HepG2 (cell line): ENCODE measurements around the gene GH2. TPM values are rescaled to one million over a fixed set of nuclear protein-coding genes. Genes with fewer than 3 reads are reported as not detected.
A peak's percentile ranks its signal among the peaks of the same experiment; 100 is the strongest.

Experiments
- AGO1 ChIP-seq: fragments of 200-400 bp; formaldehyde crosslinking; IDR thresholded peaks from 2 replicates; pipeline ENCODE4 v1.6.1; 2017; ENCODE audit warnings: mild to moderate bottlenecking, low read depth, low read length, moderate library complexity; ENCODE audit not compliant: poor library complexity, severe bottlenecking
- DNMT3B ChIP-seq: conservative IDR thresholded peaks from 2 replicates; pipeline ENCODE4 v1.6.1; 2016; ENCODE audit warnings: missing biosample characterization, control low read depth
- ELF4 ChIP-seq: sonication (generic); formaldehyde crosslinking; IDR thresholded peaks from 2 replicates; pipeline ENCODE4 v1.5.0; 2020; ENCODE audit warnings: missing genetic modification reagents, mild to moderate bottlenecking, moderate library complexity, borderline replicate concordance
- EP300 ChIP-seq, 3 experiments: sonication (generic) in 1 of 3; formaldehyde crosslinking in 1 of 3; IDR thresholded peaks; 2 replicates each; pipeline versions ENCODE4 v1.5.1 to v1.6.1; 2011 to 2020; ENCODE audit warnings: low read depth in 2 of 3, low read length in 2 of 3, borderline replicate concordance in 1 of 3, improper control_type of control experiment in 1 of 3, mild to moderate bottlenecking in 1 of 3, missing genetic modification reagents in 1 of 3, moderate library complexity in 1 of 3
- GTF2F1 ChIP-seq: fragments of 150-350 bp; IDR thresholded peaks from 2 replicates; pipeline ENCODE4 v1.6.1; 2014; ENCODE audit warnings: low read length
- KAT2B ChIP-seq: fragments of 150-350 bp; IDR thresholded peaks from 2 replicates; pipeline ENCODE4 v1.6.1; 2014; ENCODE audit warnings: low read depth, low read length, borderline replicate concordance
- KLF11 ChIP-seq: IDR thresholded peaks from 2 replicates; pipeline ENCODE4 v1.6.1; 2016; ENCODE audit warnings: missing compliant biosample characterization
- LCORL ChIP-seq, 2 experiments: fragments of 450-650 bp in 1 of 2; sonication (generic) in 1 of 2; formaldehyde crosslinking in 1 of 2; IDR thresholded peaks; 2 replicates each; pipeline versions ENCODE4 v1.5.0 to v1.6.1; 2017 to 2020; ENCODE audit warnings: antibody characterized with exemption in 1 of 2, missing genetic modification reagents in 1 of 2
- NCOA1 ChIP-seq: sonication (generic); formaldehyde crosslinking; IDR thresholded peaks from 2 replicates; pipeline ENCODE4 v1.9.0; 2021; ENCODE audit warnings: missing genetic modification reagents
- PHF5A ChIP-seq: IDR thresholded peaks from one replicate; pipeline ENCODE4 v1.6.1; 2018; ENCODE audit warnings: low read depth, missing genetic modification reagents; ENCODE audit not compliant: unreplicated experiment
- REL ChIP-seq: sonication (generic); formaldehyde crosslinking; conservative IDR thresholded peaks from 2 replicates; pipeline ENCODE4 v1.8.0; 2022; ENCODE audit warnings: mild to moderate bottlenecking, missing genetic modification reagents, moderate library complexity
- SOX13 ChIP-seq, 3 experiments: fragments of 450-650 bp in 1 of 3; sonication (generic) in 1 of 3; formaldehyde crosslinking in 1 of 3; IDR thresholded peaks in 2 of 3; conservative IDR thresholded peaks in 1 of 3; 2 replicates each; pipeline versions ENCODE4 v1.5.0 to v1.6.1; 2016 to 2020; ENCODE audit warnings: antibody characterized with exemption in 1 of 3, mild to moderate bottlenecking in 1 of 3, missing compliant biosample characterization in 1 of 3, missing genetic modification reagents in 1 of 3, moderate library complexity in 1 of 3
- SP2 ChIP-seq: sonication (generic); formaldehyde crosslinking; IDR thresholded peaks from 2 replicates; pipeline ENCODE4 v1.5.1; 2020; ENCODE audit warnings: mild to moderate bottlenecking, missing genetic modification reagents
- SP5 ChIP-seq: IDR thresholded peaks from 2 replicates; pipeline ENCODE4 v1.6.1; 2016; ENCODE audit warnings: low read depth, borderline replicate concordance
- TAF15 ChIP-seq: fragments of 200-400 bp; formaldehyde crosslinking; IDR thresholded peaks from one replicate; pipeline ENCODE4 v1.6.1; 2018; ENCODE audit warnings: mild to moderate bottlenecking, low read depth, low read length; ENCODE audit not compliant: poor library complexity, severe bottlenecking
- ZNF367 ChIP-seq: sonication (generic); formaldehyde crosslinking; IDR thresholded peaks from 2 replicates; pipeline ENCODE4 v1.4.0; 2020; ENCODE audit warnings: missing genetic modification reagents, borderline replicate concordance
- ZNF558 ChIP-seq: sonication (generic); formaldehyde crosslinking; IDR thresholded peaks from 2 replicates; pipeline ENCODE4 v1.9.0; 2022; ENCODE audit warnings: mild to moderate bottlenecking, missing genetic modification reagents, borderline replicate concordance
- ZNF569 ChIP-seq: sonication (generic); formaldehyde crosslinking; IDR thresholded peaks from 2 replicates; pipeline ENCODE4 v1.5.0; 2020; ENCODE audit warnings: mild to moderate bottlenecking, missing genetic modification reagents, moderate library complexity, borderline replicate concordance
- ZNF644 ChIP-seq: IDR thresholded peaks from 2 replicates; pipeline ENCODE4 v1.6.1; 2016; ENCODE audit warnings: low read depth
- ZNF776 ChIP-seq: sonication (generic); formaldehyde crosslinking; IDR thresholded peaks from 2 replicates; pipeline ENCODE4 v1.4.0; 2020; ENCODE audit warnings: mild to moderate bottlenecking, missing genetic modification reagents
- polyA plus RNA-seq, 8 experiments: library from polyadenylated mRNA; depleted of rRNA in 3 of 8; stranded (reverse) in 7 of 8; unstranded in 1 of 8; fragments of >200 nt; fragmentation: Illumina TruSeq in 4 of 8; extraction: Trizol in 4 of 8; gene quantifications; 2 replicates each; pipeline versions ENCODE4 v1.2.1 to v1.2.3, GENCODE V29; 2011 to 2016; ENCODE audit warnings: low read depth in 4 of 8, missing spikeins in 1 of 8, mixed read lengths in 1 of 8; ENCODE audit not compliant: insufficient read depth in 1 of 8
- total RNA-seq, 5 experiments: library from RNA; depleted of rRNA; stranded (reverse); fragments of >200 nt; fragmentation: Illumina TruSeq; extraction: Trizol; gene quantifications; 2 replicates each; pipeline ENCODE4 v1.2.3, GENCODE V29; 2016; ENCODE audit warnings: low read depth in 1 of 5
- TF ChIP-seq, protein P1 (sequence below): sonication (generic); formaldehyde crosslinking; IDR thresholded peaks from 2 replicates; pipeline ENCODE4 v1.4.0; 2020; ENCODE audit warnings: missing genetic modification reagents
- TF ChIP-seq, protein P2 (sequence below): sonication (generic); formaldehyde crosslinking; IDR thresholded peaks from 2 replicates; pipeline ENCODE4 v1.5.1; 2020; ENCODE audit warnings: mild to moderate bottlenecking, missing genetic modification reagents
- TF ChIP-seq, protein P3 (sequence below): sonication (generic); formaldehyde crosslinking; IDR thresholded peaks from 2 replicates; pipeline ENCODE4 v1.8.0; 2022; ENCODE audit warnings: mild to moderate bottlenecking, missing genetic modification reagents, moderate library complexity

Gene GH2
- total and polyA plus RNA-seq, 2 of the 13 experiments (the other 11 are each of a cell fraction or from before 2014, with no cell fraction given) = not detected

DNA sequence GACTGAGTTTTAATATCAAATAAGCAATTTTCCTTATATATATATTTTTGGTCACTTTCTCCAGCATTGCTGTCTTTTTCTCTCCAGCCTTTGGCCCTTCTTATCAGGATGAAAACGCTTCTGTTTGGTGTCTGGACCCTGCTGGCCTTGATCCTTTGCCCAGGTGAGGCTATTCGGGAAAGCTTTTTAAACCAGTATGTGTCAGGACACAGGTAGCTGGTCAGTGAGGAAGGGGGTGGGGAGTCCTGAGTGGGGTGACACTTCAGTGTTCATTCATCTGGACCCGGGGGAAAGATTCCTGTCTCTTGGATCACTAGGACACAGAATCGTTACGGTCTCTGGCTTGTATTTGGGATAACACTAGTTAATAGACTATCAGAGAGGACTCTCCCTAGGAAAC lies 27.0 kb downstream of the GH2 start (continued):
- TF ChIP-seq, protein P1, sequence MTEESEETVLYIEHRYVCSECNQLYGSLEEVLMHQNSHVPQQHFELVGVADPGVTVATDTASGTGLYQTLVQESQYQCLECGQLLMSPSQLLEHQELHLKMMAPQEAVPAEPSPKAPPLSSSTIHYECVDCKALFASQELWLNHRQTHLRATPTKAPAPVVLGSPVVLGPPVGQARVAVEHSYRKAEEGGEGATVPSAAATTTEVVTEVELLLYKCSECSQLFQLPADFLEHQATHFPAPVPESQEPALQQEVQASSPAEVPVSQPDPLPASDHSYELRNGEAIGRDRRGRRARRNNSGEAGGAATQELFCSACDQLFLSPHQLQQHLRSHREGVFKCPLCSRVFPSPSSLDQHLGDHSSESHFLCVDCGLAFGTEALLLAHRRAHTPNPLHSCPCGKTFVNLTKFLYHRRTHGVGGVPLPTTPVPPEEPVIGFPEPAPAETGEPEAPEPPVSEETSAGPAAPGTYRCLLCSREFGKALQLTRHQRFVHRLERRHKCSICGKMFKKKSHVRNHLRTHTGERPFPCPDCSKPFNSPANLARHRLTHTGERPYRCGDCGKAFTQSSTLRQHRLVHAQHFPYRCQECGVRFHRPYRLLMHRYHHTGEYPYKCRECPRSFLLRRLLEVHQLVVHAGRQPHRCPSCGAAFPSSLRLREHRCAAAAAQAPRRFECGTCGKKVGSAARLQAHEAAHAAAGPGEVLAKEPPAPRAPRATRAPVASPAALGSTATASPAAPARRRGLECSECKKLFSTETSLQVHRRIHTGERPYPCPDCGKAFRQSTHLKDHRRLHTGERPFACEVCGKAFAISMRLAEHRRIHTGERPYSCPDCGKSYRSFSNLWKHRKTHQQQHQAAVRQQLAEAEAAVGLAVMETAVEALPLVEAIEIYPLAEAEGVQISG = 0 out of 2 replicates have a peak, but pooled peaks have one; percentile 31
- TF ChIP-seq AGO1 (no peak), KLF11 (CRISPR knock-in tag) (0 out of 2 replicates have a peak, but pooled peaks have one; percentile 42), TAF15 (no peak), SP5 (CRISPR knock-in tag) (0 out of 2 replicates have a peak, but pooled peaks have one; percentile 18), NCOA1 (CRISPR knock-in tag) (0 out of 2 replicates have a peak, but pooled peaks have one; percentile 69), PHF5A (CRISPR knock-in tag) (no peak), GTF2F1 (no peak), KAT2B (no peak), ZNF558 (CRISPR knock-in tag) (no peak), EP300 (IDR thresholded peaks at IDR 0.05; ENCODE audit: low read depth in 2 of 2, low read length in 2 of 2) (peak in 1 of 2 experiments; percentile 63; a peak in 2 of 4 replicates), EP300 (CRISPR knock-in tag; IDR thresholded peaks at IDR 0.05; ENCODE audit: borderline replicate concordance) (no peak), REL (no peak), ZNF776 (CRISPR knock-in tag) (no peak), SP2 (CRISPR knock-in tag) (no peak), DNMT3B (CRISPR knock-in tag) (no peak), LCORL (IDR thresholded peaks at IDR 0.05) (no peak), LCORL (CRISPR knock-in tag; IDR thresholded peaks at IDR 0.05) (peak; percentile 96), ZNF569 (no peak), ZNF644 (CRISPR knock-in tag) (no peak), ZNF367 (CRISPR knock-in tag) (no peak), SOX13 (IDR thresholded peaks at IDR 0.05) (no peak), SOX13 (CRISPR knock-in tag; conservative IDR thresholded peaks at IDR 0.05 in 1 of 2, IDR thresholded peaks at IDR 0.05 in 1 of 2) (0 out of 4 replicates have a peak, but pooled peaks of 1 of the 2 experiments have one; percentile 34), ELF4 (no peak)
- TF ChIP-seq, protein P2, sequence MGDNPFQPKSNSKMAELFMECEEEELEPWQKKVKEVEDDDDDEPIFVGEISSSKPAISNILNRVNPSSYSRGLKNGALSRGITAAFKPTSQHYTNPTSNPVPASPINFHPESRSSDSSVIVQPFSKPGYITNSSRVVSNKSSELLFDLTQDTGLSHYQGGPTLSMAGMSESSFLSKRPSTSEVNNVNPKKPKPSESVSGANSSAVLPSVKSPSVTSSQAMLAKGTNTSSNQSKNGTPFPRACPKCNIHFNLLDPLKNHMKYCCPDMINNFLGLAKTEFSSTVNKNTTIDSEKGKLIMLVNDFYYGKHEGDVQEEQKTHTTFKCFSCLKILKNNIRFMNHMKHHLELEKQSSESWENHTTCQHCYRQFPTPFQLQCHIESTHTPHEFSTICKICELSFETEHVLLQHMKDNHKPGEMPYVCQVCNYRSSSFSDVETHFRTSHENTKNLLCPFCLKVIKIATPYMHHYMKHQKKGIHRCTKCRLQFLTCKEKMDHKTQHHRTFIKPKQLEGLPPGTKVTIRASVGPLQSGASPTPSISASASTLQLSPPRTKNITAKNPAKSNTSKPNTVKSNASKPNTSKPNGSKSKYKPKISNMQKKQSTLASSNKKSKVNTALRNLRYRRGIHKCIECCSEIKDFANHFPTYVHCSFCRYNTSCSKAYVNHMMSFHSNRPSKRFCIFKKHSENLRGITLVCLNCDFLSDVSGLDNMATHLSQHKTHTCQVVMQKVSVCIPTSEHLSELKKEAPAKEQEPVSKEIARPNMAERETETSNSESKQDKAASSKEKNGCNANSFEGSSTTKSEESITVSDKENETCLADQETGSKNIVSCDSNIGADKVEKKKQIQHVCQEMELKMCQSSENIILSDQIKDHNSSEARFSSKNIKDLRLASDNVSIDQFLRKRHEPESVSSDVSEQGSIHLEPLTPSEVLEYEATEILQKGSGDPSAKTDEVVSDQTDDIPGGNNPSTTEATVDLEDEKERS (CRISPR knock-in tag) = no peak
- TF ChIP-seq, protein P3, sequence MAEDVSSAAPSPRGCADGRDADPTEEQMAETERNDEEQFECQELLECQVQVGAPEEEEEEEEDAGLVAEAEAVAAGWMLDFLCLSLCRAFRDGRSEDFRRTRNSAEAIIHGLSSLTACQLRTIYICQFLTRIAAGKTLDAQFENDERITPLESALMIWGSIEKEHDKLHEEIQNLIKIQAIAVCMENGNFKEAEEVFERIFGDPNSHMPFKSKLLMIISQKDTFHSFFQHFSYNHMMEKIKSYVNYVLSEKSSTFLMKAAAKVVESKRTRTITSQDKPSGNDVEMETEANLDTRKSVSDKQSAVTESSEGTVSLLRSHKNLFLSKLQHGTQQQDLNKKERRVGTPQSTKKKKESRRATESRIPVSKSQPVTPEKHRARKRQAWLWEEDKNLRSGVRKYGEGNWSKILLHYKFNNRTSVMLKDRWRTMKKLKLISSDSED (CRISPR knock-in tag) = no peak
